ENCODE measurements around the gene IGIP. TPM values are rescaled to one million over a fixed set of nuclear protein-coding genes. Genes with fewer than 3 reads are reported as not detected.
A peak's percentile ranks its signal among the peaks of the same experiment; 100 is the strongest.

Gene IGIP
- 8.0 TPM for polyA plus RNA-seq (ENCODE audit: insufficient read length)
- long read RNA-seq, donor 1, transcript IGIP-201 (1 exons, 3,458 nt) = major isoform, 6 of 6 reads
- long read RNA-seq, donor 1, partial matches to known transcripts = 0 of 6 reads
- long read RNA-seq, donor 1, other reads (novel, unspliced or antisense) = 0 of 6 reads
- long read RNA-seq, donor 2, transcript IGIP-201 (1 exons, 3,458 nt) = major isoform, 5 of 5 reads
- long read RNA-seq, donor 2, partial matches to known transcripts = 0 of 5 reads
- long read RNA-seq, donor 2, other reads (novel, unspliced or antisense) = 0 of 5 reads
- long read RNA-seq, donor 3, transcript IGIP-201 (1 exons, 3,458 nt) = major isoform, 5 of 5 reads
- long read RNA-seq, donor 3, partial matches to known transcripts = 0 of 5 reads
- long read RNA-seq, donor 3, other reads (novel, unspliced or antisense) = 0 of 5 reads
- long read RNA-seq, donor 4 = 0 reads
- long read RNA-seq, donor 5, partial matches to known transcripts = 0 of 3 reads
- long read RNA-seq, donor 5, other reads (novel, unspliced or antisense) = 0 of 3 reads
- long read RNA-seq, donor 6, transcript IGIP-201 (1 exons, 3,458 nt) = major isoform, 7 of 7 reads
- long read RNA-seq, donor 6, partial matches to known transcripts = 0 of 7 reads
- long read RNA-seq, donor 6, other reads (novel, unspliced or antisense) = 0 of 7 reads
- long read RNA-seq, donor 7, transcript IGIP-201 (1 exons, 3,458 nt) = major isoform, 5 of 5 reads
- long read RNA-seq, donor 7, partial matches to known transcripts = 0 of 5 reads
- long read RNA-seq, donor 7, other reads (novel, unspliced or antisense) = 0 of 5 reads
- long read RNA-seq, donor 8, partial matches to known transcripts = 0 of 3 reads
- long read RNA-seq, donor 8, other reads (novel, unspliced or antisense) = 0 of 3 reads

GRCh38 chr5:140125637-140126036 is at the start of gene IGIP:
IGIP (plus strand) TSS chr5:140125937; CDS start chr5:140128477, 2,540 bp downstream.
- DNase-seq = no peak

- no peak for DNase-seq
These were observed 49.6 kb upstream of the IGIP start for GRCh38 chr5:140076142-140076541.

GRCh38 chr5:140076788-140077187 is 48.9 kb upstream of the IGIP start:
- DNase-seq = no peak

- DNase-seq = no peak
These were observed 42.6 kb upstream of the IGIP start for GRCh38 chr5:140083120-140083519.

GRCh38 chr5:140083650-140084049 is 42.1 kb upstream of the IGIP start:
- no peak for DNase-seq

- no peak for DNase-seq
These were observed 41.2 kb upstream of the IGIP start for GRCh38 chr5:140084541-140084940.

- DNase-seq = no peak
These were observed 35.5 kb upstream of the IGIP start for GRCh38 chr5:140090251-140090650.

- no peak for DNase-seq
These were observed 32.6 kb upstream of the IGIP start for GRCh38 chr5:140093179-140093578.

- no peak for DNase-seq
These were observed 31.9 kb upstream of the IGIP start for GRCh38 chr5:140093866-140094265.

GRCh38 chr5:140094889-140095288 is 30.8 kb upstream of the IGIP start:
- DNase-seq = no peak

GRCh38 chr5:140101179-140101578 is 24.6 kb upstream of the IGIP start:
- no peak for DNase-seq

- no peak for DNase-seq
These were observed 22.6 kb upstream of the IGIP start for GRCh38 chr5:140103154-140103553.

GRCh38 chr5:140104100-140104499 is 21.6 kb upstream of the IGIP start:
- no peak for DNase-seq

- no peak for DNase-seq
These were observed 19.6 kb upstream of the IGIP start for GRCh38 chr5:140106101-140106500.

GRCh38 chr5:140106805-140107311 is 18.9 kb upstream of the IGIP start:
- no peak for DNase-seq

GRCh38 chr5:140107312-140108092 is 18.2 kb upstream of the IGIP start:
- DNase-seq = peak; percentile 89

- DNase-seq = no peak
These were observed 17.4 kb upstream of the IGIP start for GRCh38 chr5:140108093-140109017.

- DNase-seq = peak; percentile 39
These were observed 16.5 kb upstream of the IGIP start for GRCh38 chr5:140109018-140109758.

GRCh38 chr5:140109759-140110645 is 15.7 kb upstream of the IGIP start:
- peak; percentile 43 for DNase-seq

Data from left kidney (tissue), 8 donors.